Raji (cell line): ENCODE results near the gene CFAP90.

ENCODE experiments used
- POLR2A ChIP-seq: IDR thresholded peaks from 2 replicates; pipeline ENCODE4 v1.6.1; 2011; ENCODE audit warnings: low read depth, low read length, control low read depth; ENCODE audit not compliant: insufficient read depth

The CFAP90 gene

DNA sequence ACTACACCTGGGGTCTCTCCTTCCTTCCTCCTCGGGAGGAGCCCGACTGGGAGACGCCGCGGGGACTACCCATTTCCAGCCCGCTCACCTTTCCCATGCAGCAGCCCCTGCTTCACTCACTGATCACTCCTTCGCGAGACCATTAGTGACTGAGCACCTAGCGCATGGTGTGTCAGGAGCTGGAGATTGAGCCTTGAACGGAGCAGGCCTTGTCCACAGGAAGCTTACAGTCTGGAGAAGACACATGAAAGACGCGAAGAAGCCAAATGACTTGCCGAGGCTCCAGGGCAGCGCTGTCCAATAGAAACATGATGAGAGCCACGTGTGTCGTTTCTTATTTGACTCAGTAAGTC lies 283 bp upstream of the CFAP90 start:
- TF ChIP-seq POLR2A, result no peak

DNA sequence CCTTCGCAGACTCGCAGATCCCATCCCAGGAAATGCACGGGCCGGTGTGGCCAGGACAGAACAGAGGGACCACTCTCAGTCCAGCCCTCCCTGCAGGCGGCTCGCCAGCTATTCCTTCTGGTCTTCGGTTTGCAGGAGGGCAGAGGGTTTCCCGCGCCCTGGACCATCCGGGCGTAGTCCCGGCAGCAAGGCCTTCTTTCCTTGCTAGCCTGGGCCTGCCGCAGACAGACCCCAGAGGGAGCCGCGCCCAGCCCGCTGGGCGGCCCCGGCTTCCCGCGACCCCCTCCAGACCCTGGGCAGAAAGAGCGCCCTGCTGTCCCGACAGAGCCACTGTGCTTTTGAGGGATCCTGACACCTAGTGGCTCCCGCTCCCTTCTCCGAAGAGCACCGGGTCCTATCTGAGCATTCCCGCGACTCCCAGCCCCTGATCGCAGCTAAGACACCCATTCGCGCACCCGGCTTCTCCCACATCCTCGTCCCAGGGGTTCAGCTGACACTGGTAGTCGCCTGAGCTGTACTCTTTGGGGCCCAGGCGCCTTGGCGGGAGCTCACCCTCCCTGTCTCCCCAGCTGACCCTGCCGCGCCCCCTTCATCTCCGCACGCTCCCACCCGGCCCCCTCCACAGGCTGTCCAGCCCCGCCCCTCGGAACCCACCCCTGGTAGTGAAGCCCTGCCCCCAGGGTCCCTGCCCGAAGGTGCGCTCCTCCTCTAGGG lies 1.1 kb downstream of the CFAP90 start:
- no peak for TF ChIP-seq POLR2A

DNA sequence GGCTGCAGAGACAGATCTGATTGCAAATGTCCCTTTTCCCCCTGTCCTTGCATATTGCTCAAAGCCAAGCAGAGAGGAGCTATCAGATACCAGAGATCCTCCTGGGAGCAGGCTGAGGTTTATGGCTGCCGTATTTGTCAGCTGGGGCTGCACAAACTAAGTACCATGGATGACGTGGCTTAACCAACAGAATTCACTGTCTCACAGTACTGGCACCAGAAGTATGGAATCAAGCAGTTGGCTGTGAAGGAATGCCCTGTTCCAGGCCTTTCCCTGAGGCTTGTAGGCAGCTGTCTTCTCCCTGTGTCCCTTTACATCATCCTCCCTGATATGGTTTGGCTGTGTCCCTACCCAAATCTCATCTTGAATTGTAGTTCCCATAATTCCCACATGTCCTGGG lies 2.6 kb downstream of the CFAP90 start:
- no peak for TF ChIP-seq POLR2A

DNA sequence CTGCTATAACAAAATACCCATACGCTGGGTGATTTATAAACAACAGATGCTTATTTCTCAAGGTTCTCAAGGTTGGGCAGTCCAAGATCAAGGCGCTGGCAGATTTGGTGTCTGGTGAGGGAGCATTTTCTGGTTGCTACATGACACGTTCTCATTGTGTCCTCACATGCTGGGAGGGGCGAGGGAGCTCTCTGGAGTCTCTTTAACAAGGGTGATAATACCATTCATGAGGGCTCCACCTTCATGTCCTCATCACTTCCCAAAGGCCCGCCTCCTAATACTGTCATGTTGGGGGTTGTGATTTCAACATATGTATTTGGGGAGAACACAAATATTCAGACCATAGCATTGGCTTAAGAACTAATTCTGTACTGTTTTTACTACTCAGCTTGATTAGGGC lies 4.6 kb downstream of the CFAP90 start:
- TF ChIP-seq POLR2A, result no peak

DNA sequence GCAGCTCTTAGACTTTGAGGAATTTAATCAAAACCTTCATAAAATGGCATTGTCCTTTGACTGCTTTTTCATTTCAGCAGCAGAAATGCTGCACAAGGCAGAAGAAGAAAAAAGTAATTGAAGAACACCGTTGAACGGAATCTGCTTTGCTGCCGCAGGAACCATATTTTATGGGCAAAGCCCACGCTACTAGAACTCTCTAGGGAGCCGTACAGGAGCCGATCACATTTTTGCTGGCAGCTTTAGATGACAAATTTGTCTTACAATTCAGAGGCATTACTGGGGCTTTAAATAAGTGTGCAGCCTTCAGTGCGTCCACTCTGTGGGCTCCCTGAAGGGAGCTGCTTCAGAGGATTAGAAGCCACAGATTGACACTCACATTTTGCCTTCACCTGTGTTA lies 5.4 kb downstream of the CFAP90 start:
- TF ChIP-seq POLR2A, result no peak

DNA sequence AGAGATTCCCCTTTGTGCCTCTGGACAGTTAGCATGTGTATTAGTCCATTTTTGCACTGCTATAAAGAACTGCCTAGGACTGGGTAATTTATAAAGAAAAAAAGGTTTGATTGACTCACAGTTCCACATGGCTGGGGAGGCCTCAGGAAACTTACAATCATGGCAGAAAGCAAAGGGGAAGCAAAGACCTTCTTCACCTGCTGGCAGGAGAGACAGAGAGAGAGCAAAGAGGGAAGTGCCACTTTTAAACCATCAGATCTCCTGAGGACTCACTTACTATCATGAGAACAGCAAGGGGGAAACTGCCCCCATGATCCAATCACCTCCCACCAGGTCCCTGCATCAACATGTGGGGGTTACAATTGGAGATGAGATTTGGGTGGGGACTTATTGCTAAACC lies 6.0 kb downstream of the CFAP90 start:
- no peak for TF ChIP-seq POLR2A

DNA sequence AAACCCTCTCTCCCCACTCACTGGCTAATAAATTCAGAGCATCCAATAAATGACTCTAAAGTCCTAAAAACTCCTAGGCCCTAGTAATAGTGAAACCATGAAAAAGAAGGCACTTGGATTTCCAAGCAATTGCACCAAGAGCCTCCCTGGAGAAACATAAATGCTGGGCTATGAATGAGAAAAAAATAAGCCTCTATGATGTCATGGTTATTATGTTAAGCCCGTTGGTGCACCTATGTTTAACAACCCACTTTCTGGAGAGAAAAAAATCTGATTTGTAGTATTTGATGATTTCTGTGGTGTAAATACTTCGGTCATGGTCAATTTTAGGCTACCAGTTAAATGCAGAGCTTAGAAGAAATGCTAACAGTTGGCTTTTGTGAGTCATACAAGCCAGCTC lies 8.4 kb downstream of the CFAP90 start:
- no peak for TF ChIP-seq POLR2A

DNA sequence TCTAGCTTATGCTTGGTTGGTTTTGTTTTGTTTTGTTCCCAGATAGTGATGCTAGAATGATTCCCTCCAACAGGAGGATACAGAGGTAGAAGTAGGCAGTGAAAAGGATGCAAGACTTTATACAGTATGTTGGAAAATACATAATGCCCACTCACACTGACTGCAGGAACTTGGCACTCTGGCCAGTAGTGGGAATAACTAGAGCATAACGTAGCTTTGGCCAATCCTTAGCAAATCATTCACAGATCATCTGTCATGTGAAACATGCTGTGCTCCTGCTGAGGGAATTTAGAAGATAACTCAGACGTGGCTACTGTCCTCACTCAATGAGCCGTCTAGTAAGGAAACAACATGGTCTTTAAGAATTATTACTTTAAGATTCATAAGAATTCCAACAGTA lies 13.5 kb downstream of the CFAP90 start:
- no peak for TF ChIP-seq POLR2A

DNA sequence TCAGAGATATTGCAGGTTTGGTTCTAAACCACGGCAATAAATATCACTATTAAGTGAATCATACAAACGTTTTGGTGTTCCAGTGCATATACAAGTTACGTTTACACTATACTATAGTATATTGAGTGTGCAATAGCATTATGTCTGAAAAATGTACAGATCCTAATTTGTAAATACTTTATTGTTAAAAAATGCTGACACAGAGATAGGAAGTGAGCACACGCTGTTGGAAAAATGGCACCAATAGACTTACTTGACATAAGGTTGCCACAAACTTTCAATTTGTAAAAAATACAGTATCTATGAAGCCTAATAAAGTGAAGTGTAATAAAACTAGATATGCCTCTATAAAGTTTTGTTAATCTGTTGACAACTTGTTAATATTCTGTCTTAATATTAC lies 16.0 kb downstream of the CFAP90 start:
- TF ChIP-seq POLR2A, result no peak

DNA sequence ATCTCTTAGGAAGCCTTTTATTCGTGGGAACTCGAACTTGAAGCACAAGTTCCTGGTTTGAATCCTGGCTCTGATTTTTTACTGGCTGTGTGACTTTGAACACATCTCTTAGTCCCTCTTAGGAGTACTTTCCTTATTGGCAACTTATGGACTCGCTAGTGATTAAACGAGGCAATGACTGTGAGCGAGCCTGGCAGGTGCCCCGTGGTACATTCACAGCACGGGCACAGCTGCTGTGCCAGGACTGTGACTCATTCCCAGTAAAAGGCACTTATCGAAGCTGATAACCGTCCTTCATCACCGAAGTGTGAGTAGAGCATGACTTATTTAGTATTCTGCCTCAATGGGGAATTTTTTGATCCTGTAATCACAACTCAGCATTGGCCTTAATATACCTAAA lies 22.7 kb downstream of the CFAP90 start:
- no peak for TF ChIP-seq POLR2A

DNA sequence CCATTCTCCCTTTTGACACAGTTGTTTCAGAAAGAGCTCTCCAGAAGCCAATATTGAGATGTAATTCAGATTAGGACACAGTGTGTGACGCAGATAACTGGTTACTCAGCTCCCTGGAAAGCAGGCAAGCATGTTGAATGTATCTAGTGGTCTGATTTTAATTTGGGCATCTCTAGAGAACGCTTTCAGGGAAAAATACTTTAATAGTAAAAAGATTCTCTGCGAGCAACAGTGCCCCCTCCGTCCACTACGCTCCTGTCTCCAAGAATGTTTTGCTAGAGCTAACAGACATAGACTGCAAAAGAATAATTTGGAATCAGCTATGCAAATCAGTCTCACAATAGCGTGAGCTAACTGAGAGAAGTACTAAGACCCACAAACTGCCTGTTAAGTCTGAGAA lies 23.3 kb downstream of the CFAP90 start:
- TF ChIP-seq POLR2A, result no peak

DNA sequence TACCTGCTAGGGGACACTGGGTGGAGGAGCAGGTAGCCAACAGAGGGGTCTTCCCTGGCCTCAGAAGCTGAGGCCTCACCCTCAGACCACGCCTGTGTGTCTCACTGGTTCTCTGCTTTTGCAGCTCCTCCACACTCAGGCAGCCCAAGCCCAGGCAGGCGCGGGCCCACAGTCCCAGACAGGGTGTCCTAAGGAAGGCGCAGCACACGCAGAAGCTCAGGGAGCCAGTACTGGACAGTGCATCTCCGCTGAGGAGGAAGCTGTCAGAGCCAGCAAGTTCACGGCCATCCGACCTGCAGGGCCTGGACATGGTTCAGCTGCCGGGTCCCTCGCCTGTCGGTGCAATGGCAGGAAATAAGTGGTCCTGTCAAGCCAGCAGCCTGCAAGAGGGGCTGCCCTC lies 25.3 kb downstream of the CFAP90 start:
- no peak for TF ChIP-seq POLR2A

DNA sequence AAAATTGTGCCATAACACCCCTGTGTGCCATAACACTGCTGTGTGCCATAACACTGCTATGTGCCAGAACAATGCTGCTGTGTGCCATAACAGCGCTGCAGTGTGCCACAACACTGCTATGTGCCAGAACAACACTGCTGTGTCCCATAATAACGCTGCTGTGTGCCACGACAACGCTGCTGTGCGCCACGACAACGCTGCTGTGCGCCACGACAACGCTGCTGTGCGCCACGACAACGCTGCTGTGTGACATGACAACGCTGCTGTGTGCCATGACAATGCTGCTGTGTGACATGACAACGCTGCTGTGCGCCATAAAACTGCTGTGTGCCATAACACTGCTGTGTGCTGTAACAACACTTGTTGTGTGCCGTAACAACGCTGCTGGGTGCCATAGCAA lies 25.9 kb downstream of the CFAP90 start:
- no peak for TF ChIP-seq POLR2A

DNA sequence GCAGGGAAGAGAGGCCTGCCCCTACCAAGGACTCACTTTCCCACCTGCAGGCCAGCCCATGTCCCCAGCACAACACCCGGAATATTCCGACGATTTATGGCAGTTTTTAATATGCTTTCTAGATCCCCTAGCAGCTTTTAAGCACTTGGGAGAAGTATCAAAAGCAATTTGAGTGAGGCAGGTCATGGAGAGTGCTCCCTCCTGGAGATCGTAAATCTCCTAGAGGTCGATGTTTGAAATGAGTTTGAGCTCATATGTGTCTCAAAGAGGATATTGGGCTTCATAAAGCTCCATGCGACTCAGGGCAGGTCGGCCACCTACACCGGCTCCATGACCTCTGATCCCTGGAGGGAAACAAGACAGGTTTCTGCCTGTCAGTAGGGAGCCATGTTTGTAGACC lies 27.3 kb downstream of the CFAP90 start:
- no peak for TF ChIP-seq POLR2A

DNA sequence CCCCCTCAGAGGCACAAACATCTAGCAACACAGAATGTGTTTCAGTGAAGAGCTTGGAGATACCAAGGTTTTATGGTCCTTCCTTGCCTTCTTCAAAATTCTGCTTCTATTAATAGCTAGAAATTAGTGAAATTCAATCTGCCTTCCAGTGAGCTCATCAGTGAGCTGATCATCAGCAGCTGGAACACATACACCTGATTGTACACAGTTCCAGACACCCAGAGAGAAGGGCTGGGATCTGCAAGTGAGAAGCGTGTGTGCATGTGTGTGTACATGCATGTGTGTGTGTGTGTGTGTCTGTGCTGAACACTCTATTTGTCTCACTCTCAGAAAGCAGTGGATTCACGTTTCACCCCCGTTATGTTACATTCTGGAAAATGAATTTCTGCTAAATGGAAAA lies 28.5 kb downstream of the CFAP90 start:
- no peak for TF ChIP-seq POLR2A

DNA sequence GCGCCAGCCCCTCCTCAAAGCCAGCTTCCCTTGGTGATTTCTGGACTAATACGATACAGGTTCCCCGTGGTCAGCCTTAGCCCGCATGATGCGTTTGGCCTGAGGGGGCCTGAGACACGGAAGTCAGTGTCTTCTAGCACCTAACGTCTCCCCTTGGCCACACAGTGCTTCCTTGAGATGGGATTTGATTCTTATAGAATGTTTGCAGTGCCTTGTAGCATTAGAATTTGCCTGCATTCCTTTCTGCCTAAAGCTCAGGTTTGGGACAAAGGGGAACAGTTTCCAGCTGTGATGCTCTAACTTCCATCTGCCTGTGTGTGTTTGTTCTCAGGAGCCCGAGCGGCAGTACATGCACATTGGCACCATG lies 34.4 kb downstream of the CFAP90 start:
- no peak for TF ChIP-seq POLR2A

DNA sequence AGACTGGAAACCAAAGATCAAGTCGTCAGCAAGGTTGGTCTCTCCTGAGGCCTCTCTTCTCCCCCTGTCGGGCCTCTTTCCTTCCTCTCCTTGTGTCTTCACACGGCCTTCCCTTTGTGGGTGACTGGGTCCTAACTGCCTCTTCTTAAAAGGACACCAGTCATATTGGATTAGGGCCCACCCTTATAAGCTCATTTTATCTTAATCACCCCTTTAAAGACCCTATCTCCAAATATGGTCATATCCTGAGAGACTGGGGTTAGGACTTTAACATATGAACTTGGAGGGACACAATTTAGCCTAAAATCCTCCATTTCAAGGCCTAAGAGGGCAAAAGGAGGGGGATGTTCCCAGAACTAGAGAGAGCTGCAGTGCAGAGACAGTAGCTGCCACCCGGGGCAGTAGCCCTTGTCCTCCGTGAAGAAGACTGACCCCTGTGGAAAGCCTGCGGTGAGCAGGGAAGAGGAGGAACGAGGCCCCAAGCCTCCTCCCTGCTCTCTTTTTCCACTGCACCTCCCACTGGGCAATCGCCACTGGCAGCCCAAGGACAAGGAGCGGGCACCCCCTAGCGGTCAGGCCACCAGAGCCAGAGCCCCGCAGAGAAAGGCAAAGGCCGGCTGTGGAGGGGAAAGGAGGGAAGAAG lies 34.9 kb downstream of the CFAP90 start:
- no peak for TF ChIP-seq POLR2A
